ENCODE results near the gene AFF3. TPM values are rescaled to one million over a fixed set of nuclear protein-coding genes. Genes with fewer than 3 reads are reported as not detected.
A peak's percentile ranks its signal among the peaks of the same experiment; 100 is the strongest.

Gene AFF3
- total RNA-seq, 1 experiment from 2014 or later: not detected

GRCh38 chr2:99559075-99559662, 583.2 kb downstream of the AFF3 start:
- Mint-ChIP-seq H3K36me3 (ENCODE audit: insufficient read depth, unreplicated experiment) (peaks cover 2% of the 10 kb centered on the region), H3K27me3 (ENCODE audit: unreplicated experiment) (peaks cover 90% of the 10 kb centered on the region), H3K4me3 (ENCODE audit: low read depth, unreplicated experiment) (no peak overlapping the region), H3K27ac (ENCODE audit: unreplicated experiment) (no peak overlapping the region), H3K4me1 (ENCODE audit: low read depth, unreplicated experiment) (no peaks in the 10 kb centered on the region), H3K9me3 (ENCODE audit: low read depth, unreplicated experiment) (no peaks in the 10 kb centered on the region)
- DNase-seq: peak; percentile 85
- CTCF ChIA-PET: interaction anchor here (0.6 to 2.0 kb wide), 13 partner anchors 27 to 827 kb away, joined by 3 to 11 read pairs (median 3); no protein-coding TSS in a partner anchor
- intact Hi-C loops (cut with micrococcal nuclease; ENCODE audit: unreplicated experiment): loop anchor here (1.0 to 10.0 kb wide), 4 partner anchors 136 to 701 kb away; no protein-coding TSS in a partner anchor
- no TSS peak for BruUV-seq (replicated peaks)
- TF ChIP-seq CTCF (IDR thresholded peaks at IDR 0.05; ENCODE audit: unreplicated experiment): peak; percentile 98

GRCh38 chr2:99555404-99555803, 587.0 kb downstream of the AFF3 start:
- DNase-seq: no peak
- CTCF ChIA-PET: no interaction called here
- no TSS peak for BruUV-seq (replicated peaks)
- intact Hi-C loops (cut with micrococcal nuclease; ENCODE audit: unreplicated experiment): loop anchor here (10.0 kb wide), 1 partner anchor 139 kb away; no protein-coding TSS in a partner anchor
- no peaks in the 10 kb centered on the region for H3K9me3 Mint-ChIP-seq (ENCODE audit: low read depth, unreplicated experiment)
- peaks cover 92% of the 10 kb centered on the region for H3K27me3 Mint-ChIP-seq (ENCODE audit: unreplicated experiment)
- no peak overlapping the region for H3K4me3 Mint-ChIP-seq (ENCODE audit: low read depth, unreplicated experiment)
- H3K27ac Mint-ChIP-seq (ENCODE audit: unreplicated experiment): no peak overlapping the region
- peaks cover 5% of the 10 kb centered on the region for H3K36me3 Mint-ChIP-seq (ENCODE audit: insufficient read depth, unreplicated experiment)
- no peaks in the 10 kb centered on the region for H3K4me1 Mint-ChIP-seq (ENCODE audit: low read depth, unreplicated experiment)
- TF ChIP-seq CTCF (IDR thresholded peaks at IDR 0.05; ENCODE audit: unreplicated experiment): no peak

GRCh38 chr2:99554871-99555270, 587.5 kb downstream of the AFF3 start:
- BruUV-seq (replicated peaks): no TSS peak
- no peak for TF ChIP-seq CTCF (IDR thresholded peaks at IDR 0.05; ENCODE audit: unreplicated experiment)
- Mint-ChIP-seq H3K27me3 (ENCODE audit: unreplicated experiment) (peaks cover 92% of the 10 kb centered on the region), H3K9me3 (ENCODE audit: low read depth, unreplicated experiment) (no peaks in the 10 kb centered on the region), H3K27ac (ENCODE audit: unreplicated experiment) (no peak overlapping the region), H3K4me1 (ENCODE audit: low read depth, unreplicated experiment) (no peaks in the 10 kb centered on the region), H3K4me3 (ENCODE audit: low read depth, unreplicated experiment) (no peak overlapping the region), H3K36me3 (ENCODE audit: insufficient read depth, unreplicated experiment) (peaks cover 5% of the 10 kb centered on the region)
- no peak for DNase-seq
- intact Hi-C loops (cut with micrococcal nuclease; ENCODE audit: unreplicated experiment): loop anchor here (10.0 kb wide), 1 partner anchor 140 kb away; no protein-coding TSS in a partner anchor
- CTCF ChIA-PET: no interaction called here

GRCh38 chr2:99554238-99554637, 588.2 kb downstream of the AFF3 start:
- intact Hi-C loops (cut with micrococcal nuclease; ENCODE audit: unreplicated experiment): loop anchor here (10.0 kb wide), 1 partner anchor 141 kb away; no protein-coding TSS in a partner anchor
- no peaks in the 10 kb centered on the region for H3K4me1 Mint-ChIP-seq (ENCODE audit: low read depth, unreplicated experiment)
- BruUV-seq (replicated peaks): no TSS peak
- H3K27ac Mint-ChIP-seq (ENCODE audit: unreplicated experiment): no peak overlapping the region
- no peak for TF ChIP-seq CTCF (IDR thresholded peaks at IDR 0.05; ENCODE audit: unreplicated experiment)
- H3K4me3 Mint-ChIP-seq (ENCODE audit: low read depth, unreplicated experiment): no peak overlapping the region
- peaks cover 95% of the 10 kb centered on the region for H3K27me3 Mint-ChIP-seq (ENCODE audit: unreplicated experiment)
- peaks cover 5% of the 10 kb centered on the region for H3K36me3 Mint-ChIP-seq (ENCODE audit: insufficient read depth, unreplicated experiment)
- no peaks in the 10 kb centered on the region for H3K9me3 Mint-ChIP-seq (ENCODE audit: low read depth, unreplicated experiment)
- CTCF ChIA-PET: no interaction called here
- no peak for DNase-seq

Measured in Calu3 (cell line).